GM18861 (cell line): ENCODE measurements around the gene SH3GLB1.

ENCODE experiments used
- ATAC-seq: cut with Tn5 transposase; IDR thresholded peaks from one replicate; pipeline ENCODE4 v1.9.1; 2021; ENCODE audit not compliant: unreplicated experiment

SH3GLB1 gene

DNA sequence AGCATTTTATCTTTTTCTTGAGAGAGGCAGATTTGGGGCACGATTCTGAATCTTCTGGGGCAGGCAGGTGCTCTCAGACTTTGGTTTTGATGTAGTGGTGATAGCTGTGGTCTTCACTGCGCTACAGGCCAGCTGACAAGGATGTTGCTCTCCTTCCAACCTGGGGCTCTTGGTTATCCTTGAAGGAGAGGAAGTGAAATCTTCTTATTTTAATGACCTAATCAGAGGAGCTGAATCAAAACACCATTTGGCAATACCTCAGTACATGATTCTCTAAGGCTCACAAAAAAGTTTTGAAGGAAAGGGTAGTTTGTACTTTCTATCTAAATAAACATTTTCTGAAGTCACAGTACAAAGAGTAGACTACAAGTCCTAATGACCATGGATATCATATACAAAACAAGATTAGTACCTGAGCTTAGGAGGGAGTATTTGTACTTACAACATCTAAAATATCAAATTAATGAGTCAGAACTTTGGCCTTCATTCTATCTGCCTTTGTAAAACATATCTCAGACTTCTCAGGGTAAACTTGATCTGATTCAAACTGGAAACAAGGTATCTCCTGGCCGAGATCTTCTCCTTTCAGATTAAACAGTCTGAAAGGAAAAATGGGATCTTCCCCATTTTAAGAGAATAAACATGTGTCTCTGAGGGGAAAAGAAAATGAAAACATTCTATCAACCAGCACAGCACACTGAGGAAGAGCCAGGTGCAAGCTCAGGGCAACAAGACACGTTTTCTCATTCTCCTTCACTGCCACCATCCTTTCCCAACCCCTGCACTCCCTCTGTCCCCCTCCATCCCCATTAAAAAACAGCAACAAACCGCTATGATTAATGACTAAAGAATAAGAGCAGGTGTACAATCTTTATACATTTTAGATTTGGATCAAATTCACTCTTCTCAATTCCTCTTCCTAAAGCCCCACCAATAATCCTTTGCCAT is 69.2 kb downstream of the SH3GLB1 start:
- peak; percentile 6 for ATAC-seq

DNA sequence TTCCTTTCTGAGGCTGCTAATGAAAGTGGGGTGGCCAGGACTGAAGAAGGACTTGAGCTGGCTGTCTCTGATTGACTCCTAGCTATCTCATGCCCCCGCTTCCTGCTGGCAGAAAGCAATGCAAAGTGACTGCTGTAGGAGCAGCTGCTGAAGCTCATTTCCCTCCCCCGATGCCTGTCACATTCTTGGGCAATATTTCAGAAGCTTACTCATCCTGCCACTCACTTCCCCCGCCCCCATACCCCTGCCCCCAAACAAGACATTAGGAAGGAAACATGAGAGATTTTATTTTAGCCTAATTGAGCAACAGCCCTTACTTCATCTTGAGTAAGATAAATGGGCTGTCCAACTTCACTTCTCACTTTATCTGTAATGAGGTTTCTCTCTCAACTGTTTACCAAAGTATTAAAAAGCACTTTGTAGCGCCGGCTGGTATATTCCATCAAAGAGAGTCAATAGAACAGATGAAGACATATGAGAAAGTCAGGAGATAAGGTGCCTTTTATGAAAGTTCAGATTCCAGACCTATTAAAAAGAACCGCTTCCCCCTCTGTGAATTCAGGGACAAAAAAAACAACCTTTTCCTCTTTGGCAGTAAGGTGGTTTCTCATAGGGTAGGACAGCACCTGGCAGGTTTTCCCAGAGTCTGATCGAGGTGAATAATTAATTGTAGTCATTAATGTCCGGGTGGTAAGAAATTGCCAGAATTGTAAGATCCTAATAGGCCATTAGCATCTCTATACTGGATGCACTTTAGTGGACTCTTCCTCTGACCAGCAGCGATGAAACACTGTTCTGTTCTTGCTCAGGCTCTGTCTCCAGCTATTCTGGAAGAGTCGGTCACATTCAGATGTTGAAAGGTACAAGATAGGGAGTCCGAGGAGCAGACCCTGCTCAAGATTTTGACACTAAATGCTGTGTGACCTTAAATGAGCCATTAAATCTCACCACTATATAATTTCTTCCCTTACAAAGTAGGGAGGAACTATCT is 70.2 kb downstream of the SH3GLB1 start:
- peak; percentile 92 for ATAC-seq

DNA sequence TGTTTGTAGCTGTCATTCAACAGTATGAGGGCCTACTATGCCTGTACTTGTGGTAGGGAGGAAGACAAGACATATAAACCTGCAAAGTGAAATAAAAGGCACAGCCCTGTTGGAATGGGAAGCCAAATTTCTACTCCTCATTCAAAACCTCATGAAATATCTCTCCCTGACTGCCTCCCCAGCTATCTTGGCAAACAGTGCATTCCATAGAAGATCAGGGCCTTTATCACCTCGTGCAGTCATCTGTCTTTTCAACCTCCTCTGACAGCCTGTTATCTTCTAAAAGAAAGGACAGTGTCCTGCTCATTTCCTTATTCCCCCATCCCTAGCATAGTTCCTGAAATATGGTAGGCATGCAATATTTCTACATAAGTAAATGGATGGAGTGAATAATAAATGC is 71.0 kb downstream of the SH3GLB1 start:
- ATAC-seq = no peak

DNA sequence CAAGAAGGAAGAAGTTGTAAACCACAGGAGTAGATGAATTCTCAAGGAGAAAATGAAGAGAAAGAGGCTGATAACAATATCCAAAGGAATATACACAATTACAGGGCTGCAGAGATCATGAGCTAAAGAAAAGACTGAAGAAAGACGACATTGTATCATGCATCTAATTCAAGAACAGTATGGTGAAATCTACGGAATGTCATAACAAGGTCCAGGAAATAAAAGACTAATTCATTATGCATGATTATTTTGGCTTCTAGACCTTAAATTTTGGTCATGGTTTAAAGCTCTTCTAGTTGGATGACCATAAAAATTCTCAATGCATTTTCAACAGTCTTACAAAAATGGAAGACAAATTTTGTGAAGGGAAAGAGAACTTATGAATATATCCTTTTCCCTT is 71.7 kb downstream of the SH3GLB1 start:
- no peak for ATAC-seq

DNA sequence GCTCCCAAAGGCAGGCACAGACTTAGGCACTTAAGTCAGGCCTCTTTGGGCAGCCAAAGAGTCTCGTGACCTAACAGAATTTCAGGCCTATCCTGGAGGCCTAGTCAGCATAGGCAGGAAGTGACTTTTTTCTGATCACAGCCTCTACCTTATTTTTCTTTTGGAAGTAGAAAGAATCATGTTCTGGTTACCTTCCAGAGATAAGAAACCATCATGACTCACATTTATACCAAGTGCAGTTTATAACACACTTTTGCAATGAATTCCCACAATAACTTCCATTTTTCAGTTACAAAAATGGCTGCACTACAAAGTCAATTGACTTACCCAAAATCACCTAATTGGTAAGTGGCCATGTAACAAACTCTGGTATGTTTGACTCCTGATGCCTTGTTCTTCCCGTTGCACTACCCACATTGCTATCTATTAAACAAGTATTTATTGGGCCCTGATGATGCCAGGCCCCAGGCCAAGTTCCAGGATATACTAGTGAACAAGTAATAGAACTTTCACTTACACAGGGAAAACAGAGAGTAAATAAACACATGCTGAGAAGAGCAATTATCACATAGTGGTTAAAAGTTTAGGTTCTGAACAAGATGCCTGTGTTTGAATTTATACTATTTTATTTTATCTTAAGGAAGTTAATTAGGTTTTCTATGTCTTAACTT is 74.3 kb downstream of the SH3GLB1 start:
- ATAC-seq = no peak

DNA sequence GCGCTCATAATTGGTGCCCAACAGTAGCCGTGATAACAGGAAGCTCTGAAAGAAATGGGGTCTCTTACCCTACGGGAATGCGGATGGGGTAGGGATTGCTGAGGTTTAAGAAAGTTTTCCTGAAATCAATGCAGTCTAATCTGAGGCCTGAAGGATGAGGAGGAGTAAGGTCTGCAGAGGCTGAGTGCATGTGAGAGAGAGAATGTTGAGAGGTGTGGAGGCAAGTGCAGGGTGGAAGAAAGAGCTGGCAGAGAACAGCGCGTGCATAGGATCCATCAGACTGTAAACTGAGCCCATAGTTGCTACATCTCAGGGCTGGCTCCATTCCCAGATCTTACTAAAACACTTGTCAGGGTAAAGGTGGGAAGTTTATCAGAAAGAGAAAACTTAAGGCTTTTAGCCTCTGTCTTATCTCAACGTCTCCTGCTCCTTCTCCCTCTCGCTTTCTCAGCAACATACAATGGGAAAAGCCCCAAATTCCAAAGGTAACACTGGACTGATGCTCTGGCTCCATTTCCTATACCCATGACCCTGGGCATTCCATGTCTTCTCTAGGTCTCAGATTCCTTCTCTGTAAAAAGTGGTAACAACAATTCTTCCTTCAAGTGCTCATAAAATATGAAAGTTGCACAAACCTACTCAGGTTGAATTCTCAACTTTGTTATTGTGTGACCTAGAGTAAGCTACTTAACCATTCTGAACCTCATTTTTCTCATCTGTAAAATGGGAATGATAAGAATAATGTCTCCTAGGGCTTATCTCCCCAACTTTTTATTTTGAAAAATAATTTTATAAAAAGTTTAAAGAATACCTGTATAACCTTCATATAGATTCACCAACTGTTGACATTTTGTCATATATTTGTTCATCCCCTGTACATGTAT is 75.2 kb downstream of the SH3GLB1 start:
- no peak for ATAC-seq

DNA sequence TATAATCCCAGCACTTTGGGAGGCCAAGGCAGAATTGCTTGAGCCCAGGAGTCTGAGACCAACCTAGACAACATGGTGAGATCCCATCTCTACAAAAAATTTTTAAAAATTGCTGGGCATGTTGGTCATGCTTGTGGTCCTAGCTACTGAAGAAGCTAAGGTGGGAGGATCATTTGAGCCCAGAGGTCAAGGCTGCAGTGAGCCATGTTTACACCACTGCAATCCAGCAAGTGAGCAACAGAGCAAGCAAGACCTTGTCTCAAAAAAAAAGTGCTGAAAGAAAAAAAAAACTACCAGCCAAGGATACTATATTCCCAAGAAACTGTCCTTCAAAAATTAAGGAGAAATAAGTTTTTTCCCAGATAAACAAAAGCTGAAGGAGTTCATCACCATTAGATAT is 78.1 kb downstream of the SH3GLB1 start:
- no peak for ATAC-seq

DNA sequence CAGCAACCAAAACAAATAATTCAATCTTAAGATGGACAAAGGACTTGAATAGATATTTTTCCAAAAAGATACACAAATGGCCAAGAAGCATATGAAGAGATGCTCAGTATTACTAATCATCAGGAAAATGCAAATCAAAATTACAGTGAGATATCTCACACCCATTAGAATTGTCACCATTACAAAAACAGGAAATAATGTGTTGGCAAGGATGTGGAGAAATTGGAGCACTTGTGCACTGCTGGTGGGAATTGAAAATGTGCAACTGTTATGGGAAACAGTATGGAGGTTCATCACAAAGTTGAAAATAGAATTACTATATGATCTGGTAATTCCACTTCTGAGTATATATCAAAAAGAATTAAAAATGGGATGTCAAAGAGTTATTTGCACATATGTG is 83.2 kb downstream of the SH3GLB1 start:
- ATAC-seq = no peak

DNA sequence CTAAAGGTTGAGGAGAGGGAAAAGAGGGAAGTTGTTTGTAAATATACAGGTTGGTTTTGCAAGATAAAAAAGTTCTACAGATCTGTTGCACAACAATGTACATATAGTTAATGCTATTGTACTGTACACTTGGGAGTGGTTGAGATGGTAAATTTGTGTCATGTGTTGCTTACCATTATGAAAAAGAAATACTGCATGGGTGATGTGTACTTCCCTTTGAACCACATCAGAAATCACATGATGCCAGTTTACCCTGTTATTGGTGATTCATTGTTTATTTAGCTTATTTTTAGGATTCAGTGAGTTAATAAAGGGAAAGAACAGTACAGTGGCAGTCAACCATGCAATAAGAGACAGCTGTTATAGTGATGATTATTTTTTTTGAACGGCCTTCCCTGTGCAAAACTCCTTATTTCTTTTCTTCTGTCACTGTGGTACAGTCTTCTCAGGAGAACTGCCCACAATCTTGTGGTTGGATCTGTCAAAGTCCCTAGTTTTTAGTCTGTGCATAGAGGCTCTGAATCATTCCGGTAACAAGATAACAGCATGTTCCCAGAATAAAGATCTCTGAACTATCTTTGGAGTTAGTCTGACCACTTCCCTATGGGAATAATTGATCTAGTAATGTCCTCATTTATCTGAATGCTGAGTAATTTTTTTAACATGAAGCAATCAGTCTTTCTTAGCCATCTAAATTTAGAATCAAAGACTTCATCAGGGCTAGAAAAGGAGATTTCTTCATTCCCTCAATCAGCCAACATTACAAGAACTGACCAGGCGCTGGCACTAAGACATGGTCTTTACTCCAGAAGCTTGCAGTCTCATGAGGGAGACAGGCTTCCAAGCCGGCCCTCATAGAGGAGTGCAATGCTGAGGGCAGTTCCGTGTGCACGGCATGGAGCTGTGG is 84.2 kb downstream of the SH3GLB1 start:
- no peak for ATAC-seq

DNA sequence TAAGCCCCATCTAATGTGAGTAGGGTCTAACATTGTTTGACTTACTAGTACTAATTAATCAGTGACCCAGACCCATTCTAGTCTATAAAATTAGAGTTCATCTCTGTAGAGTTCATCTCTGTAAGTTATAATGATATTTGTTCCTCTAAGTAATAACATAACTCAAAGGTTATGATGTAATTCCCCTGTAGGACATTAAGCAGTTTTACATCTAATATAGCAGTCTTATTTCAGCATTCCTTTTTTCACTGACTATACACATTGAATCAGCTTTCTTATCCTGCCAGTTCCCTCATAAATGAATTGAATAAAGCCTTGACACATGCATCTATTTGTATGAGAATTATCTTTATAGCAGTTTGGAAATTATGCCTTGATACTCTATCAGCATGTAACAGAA is 90.9 kb downstream of the SH3GLB1 start:
- no peak for ATAC-seq
